NCI-H2196 treated with DMSO at 0.1 percent for 48 hours (cell line): ENCODE measurements around the gene PSMG3.

Experiments used
- DNase-seq: peaks from one replicate; lab custom pipeline; 2025; ENCODE audit not compliant: unreplicated experiment; lab: John Stamatoyannopoulos, UW

PSMG3 gene

DNA sequence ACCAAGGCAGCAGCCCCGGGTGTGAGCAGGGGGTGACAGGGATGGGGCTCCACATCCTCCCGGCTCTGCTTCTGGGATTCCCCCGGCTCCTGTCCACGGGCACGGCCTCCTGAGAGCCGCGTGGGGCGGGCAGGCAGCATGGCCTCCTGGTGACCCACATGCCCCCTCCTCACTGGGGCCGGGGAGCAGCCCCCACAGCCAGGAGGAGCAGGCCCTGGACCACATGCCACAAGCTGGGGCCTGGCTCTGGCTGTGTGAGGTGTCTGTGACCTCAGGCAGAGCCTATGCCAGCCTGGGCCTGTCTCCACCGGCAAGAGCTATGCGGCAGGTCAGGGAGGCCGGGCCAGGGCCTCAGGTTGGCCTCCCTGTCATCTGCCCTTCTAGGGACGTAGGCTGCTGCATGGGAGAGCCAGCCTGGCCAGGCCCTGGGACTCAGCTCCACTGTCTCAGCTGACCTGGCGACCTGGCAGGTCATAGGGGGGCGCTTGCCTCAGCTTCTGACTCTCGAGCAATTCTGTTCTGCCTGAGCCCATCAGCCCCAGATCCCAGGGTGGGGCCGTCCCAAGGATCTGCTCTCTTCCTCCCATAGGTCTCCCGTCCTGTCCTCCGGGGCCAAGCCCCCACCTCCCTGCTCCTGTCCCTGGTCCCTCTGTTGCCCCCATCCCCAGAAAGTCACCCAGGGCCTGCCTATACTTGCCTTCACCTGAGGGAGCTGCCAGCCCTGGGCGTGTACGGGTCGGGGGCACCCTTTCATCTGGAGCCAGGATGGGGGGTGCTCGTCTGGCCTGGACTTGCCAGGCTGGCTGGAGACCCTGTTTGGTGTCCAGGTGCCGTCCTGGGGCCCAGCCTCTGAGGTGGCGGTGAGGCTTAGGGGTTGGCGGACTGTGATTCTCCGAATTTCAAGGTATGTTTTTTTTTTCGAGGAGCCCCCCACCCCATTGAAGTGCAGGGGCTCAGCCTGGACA is 9.9 kb downstream of the PSMG3 start:
- no peak for DNase-seq

DNA sequence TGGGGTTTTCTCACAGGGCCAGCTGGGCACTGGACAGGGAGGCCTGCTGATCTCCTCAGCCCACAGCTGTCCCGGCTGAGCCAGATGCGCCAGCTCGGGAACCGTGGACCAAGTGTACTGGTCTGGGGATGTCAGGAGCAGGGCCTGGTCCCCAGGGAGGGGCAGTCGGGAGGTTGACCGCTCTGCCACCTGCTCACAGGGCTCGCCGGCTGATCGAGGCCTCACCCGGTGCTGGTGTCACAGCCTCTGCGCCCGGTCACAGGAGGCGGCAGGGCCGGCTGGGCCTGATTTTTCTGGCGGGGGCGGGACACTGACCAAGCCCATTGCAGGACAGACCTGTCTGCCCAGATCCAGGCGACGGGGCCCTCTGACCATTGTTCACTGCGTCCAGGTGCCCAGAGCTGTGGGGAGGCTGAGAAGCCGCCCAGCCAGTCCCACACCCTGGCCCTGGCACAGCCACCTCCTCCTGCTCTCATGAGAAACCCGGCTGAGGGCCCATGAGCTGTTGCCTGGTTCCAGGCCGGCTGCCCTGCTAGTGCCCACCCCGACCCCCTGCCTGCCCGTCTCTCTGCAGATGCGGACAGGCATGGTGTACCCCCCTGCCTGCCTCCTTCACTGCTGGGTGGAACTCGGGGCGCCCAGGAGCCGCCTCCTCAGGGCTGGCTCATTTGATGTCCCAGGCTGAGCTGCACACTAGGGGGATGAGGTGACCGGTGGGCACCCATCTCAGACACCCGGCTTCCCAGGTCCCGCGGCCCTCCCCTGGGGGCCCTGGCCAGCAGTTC is 10.8 kb downstream of the PSMG3 start:
- DNase-seq, result no peak

DNA sequence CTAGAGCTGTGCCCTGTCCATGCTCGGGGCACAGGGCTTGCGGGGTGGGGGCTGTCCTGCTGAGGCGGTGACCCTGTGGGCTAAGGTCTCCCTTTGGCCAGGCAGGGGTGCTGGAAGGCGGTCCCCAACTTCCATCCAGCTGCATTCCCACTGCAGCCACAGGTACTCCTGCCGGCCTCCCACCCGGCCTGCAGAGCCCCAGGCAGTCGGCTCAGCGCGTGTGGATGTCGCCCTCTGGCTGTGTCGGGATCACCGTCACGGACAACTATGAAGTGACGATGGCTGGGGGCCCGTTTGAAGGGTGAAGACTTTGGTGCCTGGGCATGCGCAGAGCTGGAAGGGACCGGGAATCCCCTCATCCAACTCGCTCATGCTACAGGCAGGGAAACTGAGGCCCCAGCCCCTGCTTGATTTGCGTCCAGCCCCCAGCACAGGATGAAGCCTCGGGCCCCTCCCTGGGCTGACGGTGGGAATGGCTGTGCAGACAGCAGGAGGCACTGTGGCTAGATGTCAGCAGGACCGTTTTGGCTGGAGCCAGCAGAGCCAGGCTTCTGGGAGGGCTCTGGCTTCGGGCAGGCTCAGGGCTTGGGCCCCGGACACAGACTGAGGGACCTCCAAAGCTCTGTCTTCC is 11.5 kb downstream of the PSMG3 start:
- no peak for DNase-seq

DNA sequence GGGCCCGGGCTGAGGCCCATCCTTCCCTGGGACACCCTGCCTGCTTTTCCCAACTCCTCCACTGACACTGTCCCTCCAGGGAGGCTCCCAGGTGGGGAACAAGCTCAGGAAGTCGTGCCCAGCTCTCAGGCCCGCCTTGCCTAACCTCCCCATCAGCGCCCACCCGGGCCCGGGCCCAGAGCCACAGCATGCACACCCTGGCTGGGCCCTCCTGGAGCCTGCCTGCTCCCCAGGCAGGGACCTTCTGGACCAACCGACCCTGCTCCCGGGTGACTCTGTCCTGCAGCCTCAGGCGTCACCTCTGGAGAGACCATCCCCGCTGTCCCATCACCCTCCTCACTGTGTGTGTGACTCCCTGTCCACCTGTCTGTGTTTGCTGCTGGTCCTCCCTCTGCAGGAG is 12.1 kb downstream of the PSMG3 start:
- DNase-seq, result no peak

DNA sequence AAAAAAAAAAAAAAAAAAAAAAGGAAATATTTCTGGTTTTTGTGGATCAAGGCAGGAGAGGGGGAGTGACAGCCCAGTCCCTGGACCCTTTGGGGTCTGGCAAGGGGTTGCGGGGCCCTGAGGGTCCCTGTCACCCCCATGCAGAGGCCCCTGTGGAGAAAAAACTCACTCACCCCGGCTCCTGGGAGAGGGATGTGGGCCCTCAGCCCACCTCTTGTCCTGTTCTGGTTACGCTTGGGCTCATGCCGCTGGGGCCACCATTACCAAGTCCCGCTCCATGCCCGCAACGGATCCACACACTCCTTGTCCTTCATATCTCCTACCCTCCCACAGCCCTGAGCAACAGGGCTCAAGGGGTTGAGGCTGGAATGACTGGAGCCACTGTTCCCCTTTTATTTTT is 12.8 kb downstream of the PSMG3 start:
- no peak for DNase-seq

DNA sequence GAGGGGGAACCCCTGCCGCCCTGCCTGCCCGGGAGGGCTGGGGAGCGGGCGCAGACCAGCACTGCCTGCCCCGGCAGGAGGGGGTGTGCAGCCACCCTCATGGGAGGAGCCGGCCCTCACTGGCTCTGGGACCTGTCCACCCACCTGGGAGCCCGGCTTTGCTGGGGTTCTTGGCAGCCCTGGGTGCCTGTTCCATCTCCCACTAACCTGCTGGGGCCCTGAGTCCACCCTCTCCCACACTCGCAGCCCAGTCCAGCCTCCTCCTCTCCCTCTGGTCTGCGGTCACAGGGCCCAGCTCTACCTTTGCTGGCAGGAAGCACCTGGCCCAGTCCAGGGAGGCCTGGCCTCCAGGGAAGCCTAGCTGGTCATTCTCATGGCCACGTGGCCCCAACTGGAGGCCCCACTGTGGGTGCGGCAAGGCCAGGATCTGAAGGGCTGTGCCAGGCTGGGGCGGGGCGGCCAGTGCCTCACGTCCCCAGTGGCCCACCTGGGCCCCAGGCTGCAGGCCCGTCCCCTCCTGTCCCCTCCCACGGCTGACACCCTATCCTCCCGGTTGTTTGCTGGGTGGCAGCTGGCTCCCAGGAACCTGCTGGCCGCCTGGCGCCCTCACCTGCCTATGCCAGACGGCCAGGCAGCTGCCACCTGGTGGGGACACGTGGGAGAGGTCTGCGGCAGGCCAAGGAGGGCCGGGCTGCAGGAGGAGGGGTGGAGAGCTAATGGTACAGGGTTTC is 13.9 kb downstream of the PSMG3 start, which contains the start of gene TMEM184A:
Gene TMEM184A, minus strand, starts transcription at position 393 of the 731 bp plus-strand sequence. CDS start 721 bp downstream, outside the sequence.
- peak; percentile 98 for DNase-seq

DNA sequence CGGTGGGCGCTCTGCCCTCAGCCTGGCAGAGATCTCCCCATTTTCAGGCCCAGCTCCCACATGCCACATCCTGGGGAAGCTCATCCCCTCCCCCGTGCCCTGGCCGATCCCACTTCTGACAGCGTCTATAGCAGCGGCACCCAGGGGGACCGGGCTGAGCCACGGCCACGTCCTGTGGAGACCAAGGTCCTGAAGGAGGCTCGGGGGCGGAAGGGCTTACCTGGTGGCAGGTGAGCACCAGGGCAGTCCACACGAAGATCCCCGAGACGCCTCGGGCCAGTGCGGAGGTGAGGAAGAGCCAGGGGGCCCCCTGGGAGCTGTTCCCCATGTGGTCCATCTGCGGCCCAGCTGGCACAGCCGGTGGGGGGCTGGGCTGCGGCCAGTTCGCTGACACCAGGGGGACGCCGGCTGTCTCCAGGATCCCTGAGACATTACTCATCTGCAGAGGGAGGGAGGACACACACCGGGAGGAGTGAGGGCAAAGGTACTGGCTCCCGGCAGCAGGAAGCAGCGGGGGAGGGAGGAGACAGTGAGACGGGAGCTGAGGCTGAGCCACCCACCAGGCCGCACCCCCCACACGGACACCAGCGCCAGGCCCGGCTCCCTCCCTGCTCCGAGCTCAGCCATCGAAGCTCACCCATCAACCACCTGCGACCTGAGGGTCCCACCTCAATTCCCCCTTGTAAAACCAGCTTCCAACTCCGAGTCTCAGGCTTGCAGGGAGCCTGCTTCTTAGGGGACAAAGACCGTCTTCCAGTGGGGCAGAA is 14.6 kb downstream of the PSMG3 start:
- DNase-seq, result peak; percentile 77

DNA sequence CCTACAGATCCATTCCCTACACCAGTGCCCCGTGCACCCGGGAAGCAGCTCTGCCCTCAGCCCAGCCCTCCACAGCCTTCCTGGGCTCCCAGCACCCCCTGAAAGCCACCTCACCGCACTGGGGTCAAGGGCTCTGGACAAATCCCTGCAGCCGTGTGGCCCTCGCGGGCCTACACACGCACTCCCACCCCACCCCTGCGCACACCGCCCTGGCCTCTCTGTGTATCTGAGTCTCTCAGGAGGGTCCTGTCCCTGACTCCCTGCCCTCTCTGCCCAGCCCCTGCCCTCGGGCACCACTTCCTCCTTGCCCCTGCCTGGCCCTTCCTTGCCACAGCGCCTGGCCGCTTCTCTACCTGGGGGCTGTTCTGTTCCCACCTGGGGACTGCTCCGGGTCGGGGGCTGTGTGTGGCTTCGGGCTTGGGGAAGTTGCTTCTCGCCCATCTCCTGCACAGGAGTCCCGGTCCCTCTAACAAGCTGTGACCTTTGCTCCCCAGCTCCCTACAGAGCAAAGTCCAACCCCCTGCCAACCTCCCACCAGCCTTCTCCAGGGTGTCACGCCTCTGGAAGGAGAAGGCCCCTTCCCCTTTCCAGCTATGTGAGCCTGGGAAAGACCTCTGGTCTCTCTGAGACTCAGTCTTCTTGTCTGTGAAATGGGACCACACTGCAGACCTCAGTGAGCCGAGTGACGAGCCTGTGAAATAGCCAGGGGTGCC is 15.3 kb downstream of the PSMG3 start:
- DNase-seq, result no peak

DNA sequence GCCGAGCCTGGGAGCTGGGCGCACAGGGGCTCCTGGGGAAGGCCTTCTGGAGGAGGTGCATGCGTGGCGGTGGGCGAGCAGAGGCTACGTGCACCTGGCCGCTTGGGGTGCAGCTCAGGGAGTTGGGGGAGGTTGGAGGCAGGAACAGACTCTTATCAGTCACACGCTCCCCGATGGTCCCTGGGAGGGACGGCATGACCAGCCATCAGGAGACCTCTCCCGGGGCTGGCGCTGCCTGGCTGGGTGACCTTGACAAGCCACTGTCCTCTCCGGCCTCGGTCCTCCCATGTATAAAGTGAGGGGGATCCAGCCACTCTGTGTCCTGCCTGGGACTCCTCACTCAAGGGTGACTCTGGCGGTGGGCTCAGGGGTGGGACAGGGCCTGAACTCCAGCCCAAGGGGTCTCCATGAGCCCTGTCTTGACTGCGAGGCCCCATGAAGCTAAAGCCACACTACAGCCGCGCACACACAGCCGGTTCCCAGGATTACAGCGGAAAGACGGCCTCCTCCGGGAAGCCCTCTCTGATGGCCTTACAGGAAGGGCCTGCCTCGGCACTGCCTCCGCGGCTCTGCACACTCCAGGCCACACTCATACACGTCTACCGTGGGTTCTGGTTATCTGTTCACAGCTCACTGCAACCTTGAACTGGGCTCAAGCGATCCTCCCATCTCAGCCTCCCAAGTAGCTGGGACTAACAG is 16.2 kb downstream of the PSMG3 start:
- DNase-seq, result no peak

DNA sequence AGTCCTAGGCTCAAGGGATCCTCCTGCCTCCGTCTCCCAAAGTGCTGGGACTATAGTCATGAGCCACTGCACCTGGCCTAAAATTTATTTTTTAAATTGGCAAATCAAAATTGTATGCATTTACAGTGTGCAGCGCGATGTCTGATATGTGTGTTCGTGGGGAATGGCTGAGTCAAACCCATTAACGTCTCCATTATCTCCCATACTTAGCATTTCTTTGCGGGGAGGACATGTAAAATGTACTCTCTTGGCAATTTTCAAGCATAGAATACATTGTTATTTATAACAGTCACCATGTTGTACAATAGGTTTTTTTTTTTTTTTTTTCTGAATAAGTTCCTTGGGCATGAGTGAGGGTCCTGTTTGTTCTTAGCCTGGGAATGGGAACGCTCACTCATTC is 17.6 kb downstream of the PSMG3 start:
- DNase-seq, result no peak

DNA sequence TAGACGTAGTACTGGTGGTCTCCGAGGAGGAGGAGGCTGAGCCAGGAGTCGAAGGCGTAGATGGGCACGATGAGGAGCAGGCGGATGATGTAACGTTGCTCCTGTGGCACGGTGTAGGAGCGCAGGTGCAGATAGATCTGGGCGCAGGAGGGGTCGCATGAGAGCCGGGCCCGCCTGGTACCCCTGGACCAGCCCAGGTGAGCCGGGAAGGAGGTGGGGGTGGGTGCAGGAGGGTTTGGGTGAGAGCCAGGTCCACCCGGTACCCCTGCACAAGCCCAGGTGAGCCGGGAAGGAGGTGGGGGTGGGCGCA is 19.0 kb downstream of the PSMG3 start:
- DNase-seq, result no peak

DNA sequence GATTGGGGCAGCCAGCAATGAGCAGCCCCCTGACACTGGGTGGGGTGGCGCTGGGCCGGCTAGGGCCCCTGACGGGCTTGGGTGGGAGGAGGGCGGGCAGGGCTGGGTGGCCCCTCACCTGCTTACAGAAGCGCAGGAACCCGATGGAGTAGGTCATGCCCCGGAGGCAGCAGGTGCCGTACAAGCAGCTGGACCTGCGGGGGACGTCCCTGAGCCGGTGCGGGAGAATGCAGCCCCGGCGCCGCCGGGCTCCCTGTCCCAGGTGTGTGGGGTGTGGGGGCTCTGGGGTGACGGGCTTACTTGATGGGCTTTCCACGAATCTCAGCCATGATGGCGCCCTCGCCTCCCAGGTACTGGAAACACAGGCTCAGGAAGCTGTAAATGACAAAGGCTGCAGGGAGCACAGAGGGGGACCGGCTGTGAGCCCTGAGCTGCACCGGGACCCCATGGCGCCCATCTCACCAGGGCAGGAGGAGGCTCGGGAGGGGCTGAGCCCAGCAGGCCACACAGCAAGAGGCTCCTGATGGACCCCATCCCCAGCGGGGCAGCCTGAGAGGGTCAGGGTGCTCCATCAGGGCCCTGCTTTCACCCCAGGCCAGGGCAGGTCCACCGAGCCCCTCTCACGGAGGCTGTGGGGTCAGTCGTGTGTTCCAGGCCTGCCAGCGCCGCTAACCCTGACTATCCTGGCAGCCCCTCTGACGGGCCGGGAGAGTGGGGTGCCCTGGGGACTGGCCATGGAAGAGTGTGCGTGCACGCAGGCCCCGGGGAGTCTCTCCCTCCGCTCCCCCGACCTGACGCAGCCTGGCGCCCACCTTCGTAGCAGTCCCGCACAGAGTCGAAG is 19.6 kb downstream of the PSMG3 start:
- no peak for DNase-seq

DNA sequence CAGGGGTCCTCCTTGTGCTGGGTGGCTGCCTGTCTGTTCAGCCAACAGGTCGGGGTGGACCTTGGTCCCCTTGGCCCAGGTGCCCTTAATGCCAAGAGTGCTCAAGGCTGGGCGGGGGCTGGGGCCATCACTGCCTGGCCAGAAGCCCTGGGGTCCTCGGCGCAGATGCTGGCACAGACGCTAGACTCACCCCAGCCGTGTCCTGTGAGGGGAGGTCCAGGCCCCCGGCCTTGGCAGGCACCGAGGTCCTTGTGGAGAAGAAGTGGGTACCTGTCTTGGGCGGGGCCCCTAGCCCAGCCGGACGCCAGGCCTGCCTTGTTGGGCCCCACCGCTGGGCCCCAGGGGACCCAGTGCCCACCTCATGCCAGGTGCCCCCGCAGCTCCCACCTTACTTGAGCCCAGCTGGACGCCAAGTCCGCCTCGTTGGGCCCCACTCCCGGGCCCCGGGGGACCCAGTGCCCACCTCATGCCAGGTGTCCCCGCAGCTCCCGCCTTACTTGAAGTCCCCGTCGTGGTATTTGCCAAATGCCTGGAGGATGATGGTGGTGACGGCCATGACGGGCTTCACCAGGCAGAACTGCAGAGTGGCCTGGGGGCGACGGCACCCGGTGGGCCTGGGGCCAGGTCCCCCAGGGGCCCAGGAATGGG is 20.4 kb downstream of the PSMG3 start:
- no peak for DNase-seq

DNA sequence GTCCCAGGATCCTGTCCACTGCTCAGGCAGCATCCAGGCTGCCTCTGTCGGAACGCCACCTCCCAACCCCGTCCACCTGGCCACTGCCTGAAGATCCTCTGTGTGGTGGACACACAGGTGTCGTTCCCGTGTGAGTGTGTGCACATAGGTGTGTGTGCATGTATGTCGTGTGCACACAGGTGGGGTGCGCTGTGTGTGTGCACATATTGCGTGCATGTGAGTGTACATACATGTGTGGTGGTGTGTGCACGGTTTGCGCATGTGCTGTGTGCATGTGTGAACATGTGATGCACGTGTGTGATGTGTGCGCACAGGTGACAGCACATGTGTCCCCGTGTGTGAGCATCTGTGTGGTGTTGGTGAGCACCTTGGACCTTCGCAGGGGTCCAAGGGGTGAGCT is 20.9 kb downstream of the PSMG3 start:
- DNase-seq, result no peak

DNA sequence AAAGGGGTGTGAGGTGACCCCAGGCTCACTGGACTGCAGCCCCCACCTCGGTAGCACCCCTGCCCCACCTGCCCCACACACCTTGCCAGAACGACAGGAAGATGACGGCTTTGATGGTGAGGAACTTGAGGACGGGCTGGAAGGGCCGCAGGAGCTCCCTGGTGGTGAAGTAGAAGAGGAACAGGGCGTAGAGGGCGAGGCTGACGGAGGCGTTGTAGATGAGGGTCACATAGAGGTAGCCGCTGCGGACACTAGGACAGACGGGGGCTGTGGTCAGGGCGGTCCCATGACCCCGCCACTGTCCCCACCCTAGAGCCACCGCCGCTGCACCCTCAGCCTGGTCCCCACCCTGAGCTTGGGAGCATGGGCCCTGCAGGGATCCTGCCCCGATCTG is 21.4 kb downstream of the PSMG3 start:
- DNase-seq, result no peak

DNA sequence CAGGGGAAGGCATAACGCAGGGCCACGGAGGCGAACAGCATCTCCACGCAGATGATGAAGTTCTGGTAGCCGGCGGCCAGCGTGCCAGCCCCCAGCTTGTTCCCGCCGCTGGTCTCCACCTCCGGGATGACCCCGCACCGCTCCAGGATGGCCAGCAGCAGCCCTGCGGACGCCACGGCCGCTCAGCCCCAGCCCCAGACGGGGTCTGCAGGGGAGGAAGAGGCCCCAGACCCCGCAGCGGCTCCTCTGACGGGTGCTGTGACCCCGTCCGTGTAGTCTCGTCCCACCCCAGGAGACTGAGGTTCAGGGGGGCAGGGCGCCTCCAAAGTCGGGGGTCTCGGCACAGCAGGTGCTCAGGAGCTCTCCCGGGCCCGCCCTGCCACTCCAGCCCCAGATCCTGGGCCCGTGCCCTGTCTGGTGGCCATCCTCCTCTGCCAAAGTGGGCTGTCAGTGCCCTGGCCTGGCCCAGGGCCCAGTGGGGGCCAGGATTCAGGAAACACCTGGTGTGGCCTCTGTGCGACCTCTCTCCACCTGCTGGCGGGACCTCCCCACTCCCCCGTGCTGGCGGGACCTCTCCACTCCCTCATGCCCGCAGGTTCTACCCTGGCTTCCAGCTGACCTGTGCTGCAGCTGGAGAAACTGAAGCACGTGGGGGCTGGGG is 21.9 kb downstream of the PSMG3 start:
- no peak for DNase-seq
